ENCODE measurements around the gene RNASE7. TPM values are rescaled to one million over a fixed set of nuclear protein-coding genes. Genes with fewer than 3 reads are reported as not detected.
"Not testable (repeated sequence)": the region's sequence is repeated elsewhere in the genome, so short reads cannot be mapped to it uniquely, and the experiment has no call there.

Gene RNASE7
- polyA plus RNA-seq, 4 donors, result 0.46 to 1.2 (median 0.89) TPM

DNA sequence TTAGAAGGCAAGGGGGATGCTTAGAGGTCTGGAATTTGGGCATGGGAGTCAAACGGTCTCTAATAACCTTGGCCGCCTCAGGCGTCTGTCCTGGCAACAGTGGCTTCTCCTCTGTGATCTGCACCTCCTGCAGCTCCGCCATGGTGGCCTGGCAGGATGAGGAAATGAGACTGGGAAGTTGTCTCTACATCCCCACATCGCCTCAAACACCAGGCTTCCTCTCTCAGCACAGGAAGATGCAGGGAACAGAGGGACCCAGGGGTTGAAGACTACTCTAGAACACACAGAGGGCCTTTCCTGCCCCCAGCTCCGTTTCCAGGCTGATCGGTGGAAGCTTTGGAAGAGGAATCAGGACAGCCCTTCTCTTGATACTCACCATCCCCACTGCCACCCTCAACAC, 19.0 kb upstream of the RNASE7 start:
- no peak for DNase-seq (ENCODE audit: low read depth in 4 of 4, low spot score in 2 of 4)

DNA sequence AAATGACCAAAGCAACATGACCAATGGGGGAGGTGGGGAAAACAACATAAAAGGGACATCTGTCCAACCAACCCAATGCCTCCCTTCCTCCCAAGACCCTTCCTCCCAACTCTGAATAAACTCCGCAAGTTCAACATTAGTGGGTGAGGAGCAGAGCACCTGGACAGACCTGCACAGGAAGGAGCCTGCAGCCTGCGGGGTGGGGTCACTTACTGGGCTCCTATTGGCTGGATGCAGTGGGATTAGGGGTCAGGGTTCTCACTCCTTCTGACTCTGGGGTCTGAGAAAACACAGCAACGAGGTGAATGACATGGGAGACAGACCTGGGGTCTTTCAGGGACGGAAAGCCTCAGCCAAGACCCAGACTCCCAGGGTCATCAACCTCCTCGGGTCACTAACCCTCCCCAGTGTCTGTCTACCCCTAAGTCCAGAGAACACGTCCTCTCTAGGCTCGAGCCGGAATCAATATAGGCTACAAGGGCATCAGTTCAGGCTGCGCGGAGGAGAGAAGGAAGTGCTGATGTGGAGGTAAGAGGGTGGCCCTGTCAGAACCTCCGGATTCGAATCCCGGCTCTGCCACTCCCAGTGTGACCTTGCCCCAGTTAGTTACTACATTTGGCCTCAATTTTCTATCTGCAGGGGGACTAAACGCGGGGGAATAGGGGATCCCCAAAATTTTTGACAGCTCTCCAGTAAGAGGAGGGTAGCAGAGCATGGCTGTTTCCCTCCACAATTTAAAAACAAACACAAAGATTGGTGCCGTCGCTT, 18.2 kb upstream of the RNASE7 start:
- DNase-seq (ENCODE audit: low read depth in 4 of 4, low spot score in 2 of 4), result no peak

DNA sequence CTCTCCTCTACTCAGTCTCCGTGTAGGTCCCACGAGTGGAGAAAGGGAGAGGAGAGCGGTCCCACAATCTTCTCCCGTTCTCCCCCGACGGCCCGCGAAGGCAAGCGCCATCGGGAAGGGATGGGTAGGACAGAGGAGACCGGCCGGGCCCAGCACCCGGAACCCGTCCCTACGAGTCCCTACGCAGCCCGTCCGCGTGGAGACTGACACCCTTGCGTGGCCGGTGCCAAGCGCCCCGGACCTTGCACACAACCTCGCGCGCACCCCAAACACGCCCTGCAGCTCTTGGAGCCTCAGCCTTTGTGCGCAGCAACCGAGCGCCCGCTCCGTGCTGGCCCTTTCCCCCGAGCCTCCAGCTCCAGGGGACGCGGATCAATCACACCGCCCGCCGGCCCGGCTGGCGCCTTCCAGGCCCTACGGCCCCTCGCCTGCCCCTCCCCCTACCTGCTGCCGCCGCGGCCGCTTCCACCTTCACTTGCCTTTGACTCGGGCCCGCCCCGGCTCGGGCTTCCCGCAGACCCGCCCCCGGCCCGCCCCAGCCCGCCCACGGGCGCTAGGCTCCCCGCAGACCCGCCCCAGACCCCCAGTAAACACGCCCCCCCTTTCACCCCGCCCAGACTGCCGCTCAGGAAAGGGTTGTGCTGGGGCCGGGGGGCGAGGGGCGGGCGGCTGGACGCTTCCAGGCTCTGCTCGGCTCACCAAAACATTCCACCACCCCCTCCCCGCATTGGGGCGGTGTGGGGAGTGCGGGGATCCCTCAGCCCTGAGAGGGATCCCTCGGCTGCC, 17.4 kb upstream of the RNASE7 start, which contains the start of gene NDRG2:
NDRG2 (minus strand) TSS at position 477 of the 786 bp plus-strand sequence. CDS start 1,746 bp downstream, outside the sequence.
- peak in 1 of 4 donors; percentile 69 for DNase-seq (ENCODE audit: low read depth in 4 of 4, low spot score in 2 of 4)

DNA sequence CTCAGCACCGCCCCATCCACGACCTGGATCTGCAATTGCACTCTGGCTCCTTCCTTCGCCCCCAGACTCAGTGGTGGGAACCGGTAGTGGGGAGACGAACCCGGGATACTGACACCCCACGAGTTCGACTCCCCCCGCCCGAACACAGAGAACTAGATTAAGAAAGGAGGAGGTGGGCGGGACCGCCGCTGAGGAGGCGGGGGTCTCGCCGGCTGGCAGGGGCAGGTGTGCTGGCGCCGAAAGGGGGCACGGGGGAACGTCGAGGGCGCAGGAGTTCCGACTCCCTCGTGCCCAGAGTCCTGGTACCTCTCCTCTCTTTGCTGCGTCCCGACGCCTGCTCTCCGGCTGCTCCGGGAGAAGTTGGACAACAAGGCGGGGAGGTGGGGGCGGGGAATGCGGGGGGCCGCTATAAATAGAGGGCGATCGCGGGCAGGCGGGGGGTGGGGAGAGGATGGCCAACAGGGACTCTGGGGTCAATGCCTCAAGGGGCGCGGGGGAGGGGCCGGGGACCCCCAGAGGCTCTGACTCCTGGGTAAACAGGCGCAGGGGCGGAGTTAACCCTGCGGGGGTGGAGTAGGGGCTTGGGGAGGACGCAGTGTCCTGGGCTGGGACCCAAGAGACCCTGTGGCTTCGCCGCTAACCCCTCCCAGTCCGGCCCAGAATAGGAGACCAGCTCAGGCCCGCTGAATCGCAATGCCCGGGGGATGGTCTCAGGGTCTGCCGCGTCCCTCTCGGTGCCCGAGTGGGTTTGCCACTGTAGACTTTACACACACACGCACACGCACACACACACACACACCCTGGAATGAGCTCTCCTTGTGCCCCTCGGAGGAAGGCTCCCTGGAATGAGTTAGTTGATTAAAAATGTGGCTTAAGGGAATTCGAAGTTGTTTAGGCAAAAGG, 16.5 kb upstream of the RNASE7 start:
- DNase-seq (ENCODE audit: low read depth in 4 of 4, low spot score in 2 of 4), result no peak

DNA sequence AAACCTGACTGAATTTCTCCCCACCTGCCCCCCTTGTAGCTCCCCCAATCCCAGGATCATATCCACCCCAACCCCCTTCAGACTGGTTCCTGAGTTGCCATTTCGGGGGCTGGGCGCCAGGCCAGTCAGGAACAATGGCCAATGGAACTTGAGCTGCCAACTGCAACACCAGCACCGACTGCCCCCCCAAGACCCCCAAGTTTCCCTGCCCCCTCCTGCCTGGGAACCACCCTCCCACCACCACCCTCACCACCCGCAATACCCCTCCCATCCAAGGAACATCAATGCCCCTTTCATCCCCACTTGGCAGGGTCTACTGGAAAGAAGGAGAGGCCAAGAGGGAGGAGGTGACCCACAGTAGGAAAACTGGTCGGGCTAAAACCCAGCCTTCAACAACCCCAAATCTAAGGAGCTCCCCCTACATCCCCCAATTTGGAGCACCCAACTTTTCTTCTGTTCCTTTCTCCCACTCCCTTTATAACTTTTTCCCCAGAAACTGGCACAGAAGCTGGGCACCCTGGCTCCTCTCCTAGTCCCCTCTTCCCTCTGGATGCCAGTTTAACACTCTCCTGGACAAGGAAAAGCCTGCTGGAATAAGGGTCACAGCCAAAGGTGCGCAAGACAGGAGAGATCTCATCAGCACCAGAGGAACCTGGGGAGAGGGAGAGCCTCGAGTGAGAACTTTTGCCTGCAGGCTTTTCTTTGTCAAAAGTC, 15.7 kb upstream of the RNASE7 start:
- DNase-seq (ENCODE audit: low read depth in 4 of 4, low spot score in 2 of 4), result no peak

DNA sequence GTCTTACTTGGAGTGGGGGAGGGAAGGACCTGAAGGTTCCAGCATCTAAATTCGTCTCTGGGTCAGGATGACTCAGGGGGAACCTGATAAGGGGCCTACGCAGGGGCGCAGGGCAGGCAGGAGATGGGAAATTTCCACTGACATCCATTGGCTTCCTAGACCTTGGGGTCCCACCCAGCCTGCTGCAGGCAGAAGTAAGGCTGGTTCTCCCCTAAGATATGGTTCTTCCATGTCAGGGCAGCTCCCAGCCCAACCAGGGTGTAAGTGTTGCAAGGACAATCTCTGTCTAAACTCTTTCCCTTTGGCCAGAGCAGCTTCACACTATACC, 15.2 kb upstream of the RNASE7 start:
- DNase-seq (ENCODE audit: low read depth in 4 of 4, low spot score in 2 of 4), result no peak

DNA sequence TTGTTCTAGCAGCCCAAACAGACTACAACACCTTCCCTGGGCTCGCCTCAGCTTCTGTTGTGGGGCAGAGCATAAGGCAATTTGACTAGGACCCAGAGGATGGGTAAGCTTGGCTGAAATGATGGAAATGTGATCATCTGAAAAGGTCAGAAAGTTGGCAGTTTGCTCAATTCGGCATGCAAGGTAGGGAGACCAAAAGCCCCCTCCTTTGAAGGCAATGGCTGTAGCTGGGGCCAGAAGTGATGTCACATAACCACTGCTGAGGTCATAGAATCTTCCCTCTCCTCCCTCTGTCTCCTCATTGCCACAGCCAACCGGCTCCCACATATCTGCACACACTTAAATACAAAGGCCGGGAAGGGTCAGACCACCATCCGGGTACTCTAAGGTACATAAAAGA, 12.2 kb upstream of the RNASE7 start, which contains the start of gene TPPP2:
TPPP2 (plus strand) TSS at position 301 of the 400 bp plus-strand sequence. CDS start 365 bp downstream, outside the sequence.
- DNase-seq (ENCODE audit: low read depth in 4 of 4, low spot score in 2 of 4), result no peak

DNA sequence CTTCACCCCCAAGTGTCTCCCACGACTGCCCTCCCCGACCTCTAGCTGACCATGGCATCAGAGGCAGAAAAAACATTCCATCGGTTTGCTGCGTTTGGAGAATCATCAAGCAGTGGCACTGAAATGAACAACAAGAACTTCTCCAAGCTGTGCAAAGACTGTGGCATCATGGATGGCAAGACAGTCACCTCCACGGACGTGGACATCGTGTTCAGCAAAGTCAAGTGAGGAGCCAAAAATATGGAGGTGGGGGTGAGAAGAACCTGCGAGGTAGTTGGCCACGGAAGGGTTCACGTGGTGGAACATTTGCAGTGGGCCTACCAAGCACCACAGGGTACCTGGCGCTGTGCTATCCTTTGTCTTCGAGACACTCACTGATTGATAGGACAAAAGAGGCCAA, 11.6 kb upstream of the RNASE7 start:
- DNase-seq (ENCODE audit: low read depth in 4 of 4, low spot score in 2 of 4), result no peak

DNA sequence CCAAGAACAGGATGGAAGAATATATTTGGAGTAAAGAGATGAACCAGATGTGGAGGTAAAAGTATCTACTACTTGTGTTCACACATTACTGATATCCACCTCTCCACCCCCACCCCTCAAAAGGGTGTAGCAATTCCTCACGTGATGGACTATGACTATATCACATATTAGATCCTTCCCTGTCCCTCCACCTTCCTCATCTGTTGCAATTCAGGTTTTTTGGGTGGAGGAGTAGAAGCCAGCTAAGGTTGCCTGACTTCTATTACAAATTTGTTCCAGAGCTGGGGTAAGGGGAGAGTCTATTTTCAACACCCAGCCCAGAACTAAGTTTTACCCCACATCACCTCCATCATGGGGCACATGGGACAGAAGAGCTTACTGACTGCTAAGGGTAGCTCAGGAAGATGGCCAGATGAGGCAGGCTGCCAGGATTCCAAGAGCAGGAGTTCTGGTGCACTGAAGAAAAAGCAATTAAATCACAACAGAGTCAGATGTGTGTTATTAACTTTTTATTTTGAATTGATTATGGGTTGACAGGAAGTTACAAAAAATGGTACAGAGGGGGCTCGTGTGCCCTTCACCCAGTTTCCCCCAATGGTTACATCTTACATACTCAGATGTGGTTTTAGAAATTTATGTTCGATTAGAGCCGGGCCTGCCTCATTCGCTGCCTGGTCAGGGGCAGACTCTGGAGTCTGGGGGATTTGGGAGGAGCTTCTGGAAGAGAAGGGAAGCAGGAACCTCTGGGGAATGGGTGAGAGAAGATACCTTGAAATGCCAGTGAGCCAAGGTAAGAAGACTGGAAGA, 9.6 kb upstream of the RNASE7 start:
- no peak for DNase-seq (ENCODE audit: low read depth in 4 of 4, low spot score in 2 of 4)

DNA sequence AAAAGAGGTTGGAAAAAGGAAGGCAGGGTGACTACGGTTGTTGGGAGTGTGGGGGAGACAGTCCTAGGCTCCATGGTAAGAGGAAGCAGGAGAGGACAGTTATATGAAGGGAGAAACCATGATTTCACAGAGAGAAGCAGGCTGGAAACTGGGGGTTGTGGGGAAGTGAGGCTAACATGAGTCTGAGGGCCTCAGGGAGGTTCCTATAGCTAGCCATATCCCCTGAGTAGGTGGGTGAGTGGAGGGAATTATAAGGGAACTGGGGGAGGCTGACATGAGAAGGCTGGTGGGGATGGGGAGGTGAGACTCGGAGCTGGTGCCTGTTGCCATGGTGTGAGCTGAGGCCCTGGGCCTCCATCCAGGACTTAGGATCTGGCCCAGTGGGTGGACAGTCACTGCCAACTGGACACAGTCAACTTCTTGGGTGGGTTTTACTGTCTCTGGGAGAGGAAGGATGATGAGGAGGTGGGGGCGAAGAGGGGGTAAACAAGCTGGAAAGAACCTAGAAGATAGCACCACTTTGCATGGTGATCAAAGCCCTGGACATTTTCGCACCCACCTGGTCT, 8.9 kb upstream of the RNASE7 start:
- DNase-seq (ENCODE audit: low read depth in 4 of 4, low spot score in 2 of 4), result no peak

DNA sequence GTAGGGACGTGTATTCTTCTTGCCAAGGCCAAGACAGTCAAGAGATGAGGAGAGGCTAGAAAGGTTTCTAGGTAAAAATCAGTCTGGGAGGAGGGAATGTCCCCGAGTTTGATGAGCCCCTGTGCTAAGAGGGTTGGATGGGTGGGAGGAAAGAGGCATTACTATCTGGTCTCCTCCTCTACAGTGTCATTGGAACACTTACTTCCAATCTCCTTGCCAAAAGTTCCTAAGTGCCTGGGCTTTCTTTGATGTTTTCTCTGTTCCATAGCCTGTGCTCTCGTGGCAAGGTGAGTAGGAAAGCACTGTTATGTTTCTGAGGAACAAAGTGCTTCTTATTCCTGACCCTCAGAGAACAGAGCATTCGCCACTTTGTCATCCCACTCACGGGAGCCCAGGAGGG, 7.5 kb upstream of the RNASE7 start, which contains the start of gene RNASE13:
RNASE13 (minus strand) TSS at position 101 of the 400 bp plus-strand sequence. CDS start 519 bp downstream, outside the sequence.
- no peak for DNase-seq (ENCODE audit: low read depth in 4 of 4, low spot score in 2 of 4)

DNA sequence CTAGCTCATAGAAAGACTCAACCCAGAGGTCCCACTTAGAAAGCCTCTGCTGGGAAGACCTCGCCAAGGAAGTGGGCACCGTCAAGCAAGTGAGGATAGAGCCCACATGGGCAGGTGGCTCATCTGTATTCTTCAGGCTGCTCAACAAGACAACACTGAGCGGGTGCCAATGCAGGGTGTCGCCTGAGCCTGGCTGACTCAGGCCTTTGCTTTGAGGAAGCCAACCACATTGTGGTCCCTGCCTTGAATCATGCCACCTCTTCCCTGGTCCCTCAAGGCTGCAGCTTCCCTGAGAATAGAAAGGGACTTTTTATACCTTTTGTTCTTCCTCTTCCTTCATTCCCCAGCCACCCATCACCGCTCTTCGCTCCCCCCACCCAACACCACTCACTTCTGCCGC, 5.4 kb upstream of the RNASE7 start:
- no peak for DNase-seq (ENCODE audit: low read depth in 4 of 4, low spot score in 2 of 4)

DNA sequence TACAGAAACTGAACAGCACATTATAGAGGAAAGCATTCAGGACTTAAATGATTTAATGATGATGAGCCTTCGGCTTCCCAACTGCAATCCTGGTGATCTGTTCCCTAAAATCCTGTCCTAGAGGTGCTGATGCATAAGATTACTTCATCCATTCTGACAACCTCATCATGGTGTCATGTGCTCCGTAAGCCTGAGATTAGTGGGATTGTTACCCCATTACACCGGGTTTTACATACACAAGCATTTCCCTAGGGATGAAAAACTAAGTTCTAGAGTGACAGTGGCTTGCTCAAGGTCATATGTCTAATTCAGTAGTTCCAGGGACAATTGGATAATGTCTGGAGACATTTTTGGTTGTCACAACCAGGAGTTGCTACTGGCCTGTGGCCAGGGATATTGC, 5.0 kb upstream of the RNASE7 start:
- DNase-seq (ENCODE audit: low read depth in 4 of 4, low spot score in 2 of 4), result no peak

DNA sequence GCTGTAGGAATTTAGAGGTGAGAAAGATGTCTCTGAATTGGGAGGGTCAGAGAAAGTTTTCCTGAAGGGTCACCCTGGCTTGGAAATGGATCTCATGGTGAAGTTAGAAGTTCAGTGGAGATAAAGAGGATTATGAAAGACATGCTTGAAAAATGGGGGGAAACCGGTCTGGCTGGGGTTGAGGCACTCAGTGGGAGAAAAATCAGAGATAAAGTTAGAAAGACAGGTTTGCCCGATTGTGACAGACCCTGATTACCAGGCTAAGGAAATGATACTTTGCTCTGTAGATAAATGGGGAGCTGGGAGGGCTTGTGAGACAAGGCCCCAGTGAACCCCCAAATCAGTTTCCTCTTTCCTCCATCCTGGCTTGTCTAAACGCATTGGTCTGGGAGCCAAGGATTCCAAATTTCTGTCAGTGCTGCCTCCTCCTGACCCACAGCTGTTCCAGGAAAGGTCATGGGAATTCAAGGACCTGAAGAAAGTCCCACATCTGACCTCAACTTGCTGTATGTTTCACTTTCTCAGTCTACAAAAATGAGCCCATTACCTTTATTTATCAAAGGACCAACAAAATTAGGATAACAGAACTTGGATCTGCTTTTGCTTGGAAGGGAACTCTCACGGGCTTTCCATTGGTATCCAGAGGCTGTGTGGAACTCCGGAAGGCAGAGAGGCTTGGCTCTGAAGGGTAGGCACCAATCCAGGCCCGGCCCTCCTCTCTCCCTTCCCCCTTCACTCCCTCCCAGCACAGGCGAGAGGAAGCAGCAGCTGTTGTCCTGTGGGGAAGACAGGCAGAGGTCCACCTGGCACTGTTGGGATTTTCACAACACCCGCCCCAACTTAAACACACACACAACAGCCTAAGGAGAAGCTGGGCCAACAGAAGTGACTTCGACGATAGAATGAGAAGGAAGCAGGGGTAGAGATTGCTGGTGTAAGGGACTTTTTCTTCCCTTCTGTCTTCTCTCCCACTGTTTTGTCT, 3.4 kb upstream of the RNASE7 start:
- DNase-seq (ENCODE audit: low read depth in 4 of 4, low spot score in 2 of 4), result no peak

DNA sequence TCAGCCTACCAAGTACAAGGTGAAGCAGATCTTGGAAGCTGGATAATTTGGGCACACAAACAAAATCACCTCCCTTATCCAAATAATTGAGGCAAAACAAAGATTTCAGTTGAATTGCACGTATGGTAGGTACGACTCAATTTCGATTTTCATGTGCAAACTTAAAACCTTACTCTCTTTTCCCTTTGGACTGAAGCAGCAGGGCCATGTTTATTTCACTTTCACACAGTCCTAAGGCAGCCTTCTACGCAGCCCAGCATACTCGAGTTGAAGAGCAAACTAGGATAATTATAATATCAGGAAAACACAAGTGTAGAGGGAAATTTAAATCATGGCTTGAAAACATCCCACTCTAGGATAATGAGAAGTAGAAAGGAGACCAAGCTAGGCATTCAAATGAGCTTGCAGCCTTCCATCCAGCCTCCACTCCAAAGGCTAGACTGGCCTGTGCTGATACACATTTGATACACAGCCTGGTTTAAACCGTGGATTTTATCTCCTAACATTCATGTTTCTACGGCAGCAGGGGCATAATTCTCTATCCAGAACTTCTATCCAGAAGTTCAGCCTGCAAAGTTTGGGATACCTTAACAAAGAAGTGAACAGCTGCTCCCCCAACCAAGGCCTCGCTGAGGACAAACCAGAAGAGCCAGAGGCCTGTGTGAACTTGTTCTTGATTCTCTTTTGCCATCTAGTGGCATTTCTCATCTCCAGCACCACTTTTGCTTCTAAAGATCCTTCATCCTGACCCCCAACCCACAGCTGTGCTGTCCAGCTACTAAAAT, 2.4 kb upstream of the RNASE7 start:
- DNase-seq (ENCODE audit: low read depth in 4 of 4, low spot score in 2 of 4), result peak in 1 of 4 donors; percentile 70

DNA sequence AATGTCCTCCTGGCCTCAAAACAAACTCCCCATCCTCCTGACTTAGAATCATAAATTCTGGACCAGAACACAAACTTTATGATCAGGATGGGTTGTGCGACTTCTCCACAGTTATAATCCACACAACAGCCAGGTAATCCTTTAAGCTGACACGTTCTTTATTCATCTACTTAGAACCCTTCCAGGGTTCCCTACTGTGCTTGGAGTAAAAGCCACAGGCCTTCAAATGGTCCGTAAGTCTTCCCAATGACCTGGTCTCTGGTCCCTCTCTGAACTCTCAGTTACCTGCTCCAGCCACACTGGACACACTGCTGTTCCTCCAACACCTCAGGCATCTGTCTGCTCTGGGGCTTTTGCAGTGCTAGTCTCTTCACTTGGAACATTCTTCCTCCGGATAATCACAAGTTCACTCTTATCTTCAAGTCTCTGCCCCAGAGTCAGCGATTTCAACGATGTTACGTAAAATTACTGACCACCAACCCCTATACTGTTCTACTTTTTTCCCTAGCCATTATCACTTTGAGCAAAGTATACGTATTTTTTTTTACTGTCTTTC, 1.7 kb upstream of the RNASE7 start:
- DNase-seq (ENCODE audit: low read depth in 4 of 4, low spot score in 2 of 4), result no peak

DNA sequence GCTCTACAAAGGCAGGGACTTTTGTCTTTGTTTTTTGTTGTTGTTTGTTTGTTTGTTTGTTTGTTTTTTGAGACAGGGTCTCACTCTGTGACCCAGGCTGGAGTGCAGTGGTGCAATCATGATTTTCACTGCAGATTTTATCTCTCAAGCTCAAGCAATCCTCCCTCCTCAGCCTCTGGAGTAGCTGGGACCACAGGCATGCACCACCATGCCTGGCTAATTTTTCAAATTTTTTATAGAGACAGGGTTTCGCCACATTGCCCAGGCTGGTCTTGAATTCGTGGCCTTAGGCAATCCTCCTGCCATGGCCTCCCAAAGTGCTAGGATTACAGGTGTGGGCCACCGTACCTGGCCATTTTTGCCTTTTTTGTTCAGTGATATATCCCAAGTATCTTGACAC, 1.2 kb upstream of the RNASE7 start:
- DNase-seq (ENCODE audit: low read depth in 4 of 4, low spot score in 2 of 4), result not testable (repeated sequence)

Measured in left renal cortex interstitium (tissue), 4 donors.